Measurements from ENCODE around the gene EPHB2. TPM values are rescaled to one million over a fixed set of nuclear protein-coding genes. Genes with fewer than 3 reads are reported as not detected.

The EPHB2 gene
- polyA plus RNA-seq, 1 donor from 2014 or later: 22.8 TPM

- Histone ChIP-seq H3F3A (ENCODE audit: insufficient read depth, low read length, poor library complexity, severe bottlenecking) (no peaks in the 10 kb centered on the region), H3K4me2 (ENCODE audit: low read length) (no peak overlapping the region), H3K9me3 (ENCODE audit: low read length) (no peaks in the 10 kb centered on the region), H2AFZ (ENCODE audit: low read depth, low read length) (no peak overlapping the region), H3K36me3 (ENCODE audit: insufficient read depth, low read length) (no peaks in the 10 kb centered on the region), H3K9ac (ENCODE audit: low read length) (no peak overlapping the region), H3K27me3 (ENCODE audit: insufficient read depth, low read depth, low read length) (no peaks in the 10 kb centered on the region), H3K9me2 (ENCODE audit: insufficient read depth, low read length) (no peaks in the 10 kb centered on the region), H3K4me3 (ENCODE audit: low read length) (no peak overlapping the region), H4K20me1 (ENCODE audit: insufficient read depth) (no peaks in the 10 kb centered on the region), H3K27ac (ENCODE audit: low read length) (no peak overlapping the region), H3K79me2 (replicated peaks; ENCODE audit: insufficient read depth, low read length) (no peaks in the 10 kb centered on the region)
- TF ChIP-seq RAD21 (conservative IDR thresholded peaks at IDR 0.05) (no peak), TAF1 (IDR thresholded peaks at IDR 0.05; ENCODE audit: low read depth) (no peak), MXI1 (conservative IDR thresholded peaks at IDR 0.05; ENCODE audit: poor library complexity, severe bottlenecking) (no peak), EZH2 (IDR thresholded peaks at IDR 0.05; ENCODE audit: borderline replicate concordance, insufficient read depth, low read length, poor library complexity, severe bottlenecking) (no peak)
Measured at GRCh38 chr1:22812092-22812880, 101.6 kb downstream of the EPHB2 start.

- Histone ChIP-seq H3F3A (ENCODE audit: insufficient read depth, low read length, poor library complexity, severe bottlenecking) (no peaks in the 10 kb centered on the region), H3K79me2 (replicated peaks; ENCODE audit: insufficient read depth, low read length) (no peaks in the 10 kb centered on the region), H3K27me3 (ENCODE audit: insufficient read depth, low read depth, low read length) (no peaks in the 10 kb centered on the region), H4K20me1 (ENCODE audit: insufficient read depth) (no peaks in the 10 kb centered on the region), H3K27ac (ENCODE audit: low read length) (no peak overlapping the region), H2AFZ (ENCODE audit: low read depth, low read length) (no peak overlapping the region), H3K4me2 (ENCODE audit: low read length) (no peak overlapping the region), H3K9me2 (ENCODE audit: insufficient read depth, low read length) (no peaks in the 10 kb centered on the region), H3K36me3 (ENCODE audit: insufficient read depth, low read length) (no peaks in the 10 kb centered on the region), H3K9me3 (ENCODE audit: low read length) (no peaks in the 10 kb centered on the region), H3K9ac (ENCODE audit: low read length) (no peak overlapping the region), H3K4me3 (ENCODE audit: low read length) (no peak overlapping the region)
- TF ChIP-seq EP300 (conservative IDR thresholded peaks at IDR 0.05; ENCODE audit: poor library complexity, severe bottlenecking) (no peak), MXI1 (conservative IDR thresholded peaks at IDR 0.05; ENCODE audit: poor library complexity, severe bottlenecking) (no peak), RAD21 (conservative IDR thresholded peaks at IDR 0.05) (no peak), TAF1 (IDR thresholded peaks at IDR 0.05; ENCODE audit: low read depth) (no peak)
- TF ChIP-seq, protein P1, sequence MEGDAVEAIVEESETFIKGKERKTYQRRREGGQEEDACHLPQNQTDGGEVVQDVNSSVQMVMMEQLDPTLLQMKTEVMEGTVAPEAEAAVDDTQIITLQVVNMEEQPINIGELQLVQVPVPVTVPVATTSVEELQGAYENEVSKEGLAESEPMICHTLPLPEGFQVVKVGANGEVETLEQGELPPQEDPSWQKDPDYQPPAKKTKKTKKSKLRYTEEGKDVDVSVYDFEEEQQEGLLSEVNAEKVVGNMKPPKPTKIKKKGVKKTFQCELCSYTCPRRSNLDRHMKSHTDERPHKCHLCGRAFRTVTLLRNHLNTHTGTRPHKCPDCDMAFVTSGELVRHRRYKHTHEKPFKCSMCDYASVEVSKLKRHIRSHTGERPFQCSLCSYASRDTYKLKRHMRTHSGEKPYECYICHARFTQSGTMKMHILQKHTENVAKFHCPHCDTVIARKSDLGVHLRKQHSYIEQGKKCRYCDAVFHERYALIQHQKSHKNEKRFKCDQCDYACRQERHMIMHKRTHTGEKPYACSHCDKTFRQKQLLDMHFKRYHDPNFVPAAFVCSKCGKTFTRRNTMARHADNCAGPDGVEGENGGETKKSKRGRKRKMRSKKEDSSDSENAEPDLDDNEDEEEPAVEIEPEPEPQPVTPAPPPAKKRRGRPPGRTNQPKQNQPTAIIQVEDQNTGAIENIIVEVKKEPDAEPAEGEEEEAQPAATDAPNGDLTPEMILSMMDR (IDR thresholded peaks at IDR 0.05; ENCODE audit: poor library complexity, severe bottlenecking): no peak
Measured at GRCh38 chr1:22812993-22813790, 102.6 kb downstream of the EPHB2 start.

GRCh38 chr1:22814176-22815042 lies 103.8 kb downstream of the EPHB2 start:
- Histone ChIP-seq H3K9me2 (ENCODE audit: insufficient read depth, low read length) (no peaks in the 10 kb centered on the region), H2AFZ (ENCODE audit: low read depth, low read length) (no peak overlapping the region), H4K20me1 (ENCODE audit: insufficient read depth) (no peaks in the 10 kb centered on the region), H3K36me3 (ENCODE audit: insufficient read depth, low read length) (no peaks in the 10 kb centered on the region), H3K4me2 (ENCODE audit: low read length) (no peak overlapping the region), H3K9me3 (ENCODE audit: low read length) (no peaks in the 10 kb centered on the region), H3K27me3 (ENCODE audit: insufficient read depth, low read depth, low read length) (no peaks in the 10 kb centered on the region), H3K27ac (ENCODE audit: low read length) (no peak overlapping the region), H3K79me2 (replicated peaks; ENCODE audit: insufficient read depth, low read length) (no peaks in the 10 kb centered on the region), H3K4me3 (ENCODE audit: low read length) (no peak overlapping the region), H3F3A (ENCODE audit: insufficient read depth, low read length, poor library complexity, severe bottlenecking) (no peaks in the 10 kb centered on the region), H3K9ac (ENCODE audit: low read length) (no peak overlapping the region)
- no peak for TF ChIP-seq EP300 (conservative IDR thresholded peaks at IDR 0.05; ENCODE audit: poor library complexity, severe bottlenecking)
- TF ChIP-seq EZH2 (IDR thresholded peaks at IDR 0.05; ENCODE audit: borderline replicate concordance, insufficient read depth, low read length, poor library complexity, severe bottlenecking): no peak
